Left ventricle myocardium superior (tissue), 1 donor: Measurements from ENCODE around the gene SLC1A3. TPM values are rescaled to one million over a fixed set of nuclear protein-coding genes. Genes with fewer than 3 reads are reported as not detected.
A peak's percentile ranks its signal among the peaks of the same experiment; 100 is the strongest.

ENCODE experiments used
- ATAC-seq: fragments of 200-7000 bp; cut with Tn5 transposase; one replicate; pipeline ENCODE4 v1.9.1; 2020; ENCODE audit warnings: mild to moderate bottlenecking, moderate library complexity
- DNase-seq: peaks from one replicate; pipeline ENCODE4 v3.0.0-alpha.2; 2020
- intact Hi-C: fragments of 100-400 bp; cut with micrococcal nuclease; formaldehyde crosslinking; loops from one replicate; pipeline ENCODE4 v1.11.0; 2022
- total RNA-seq: library from RNA; stranded (reverse); fragmentation: NEBNext Ultra II Directional; extraction: Animal tissue kit (Norgen Biotek cat#: 25700); gene quantifications from one replicate; pipeline ENCODE4 v1.2.1, GENCODE V29; 2021
- donor health status: DM: no; HTN: yes; CAD: no; lungs with severe emphysema.

SLC1A3 gene
- total RNA-seq, 1 donor from 2014 or later, result 105 TPM

- ATAC-seq, result no peak
- intact Hi-C loops, result no loop called here
- no peak for DNase-seq
These were observed 9.7 kb upstream of the SLC1A3 start for GRCh38 chr5:36596756-36597155.

GRCh38 chr5:36598045-36598444 is 8.4 kb upstream of the SLC1A3 start:
- intact Hi-C loops, result no loop called here
- ATAC-seq (no peak), DNase-seq (no peak)

DNA sequence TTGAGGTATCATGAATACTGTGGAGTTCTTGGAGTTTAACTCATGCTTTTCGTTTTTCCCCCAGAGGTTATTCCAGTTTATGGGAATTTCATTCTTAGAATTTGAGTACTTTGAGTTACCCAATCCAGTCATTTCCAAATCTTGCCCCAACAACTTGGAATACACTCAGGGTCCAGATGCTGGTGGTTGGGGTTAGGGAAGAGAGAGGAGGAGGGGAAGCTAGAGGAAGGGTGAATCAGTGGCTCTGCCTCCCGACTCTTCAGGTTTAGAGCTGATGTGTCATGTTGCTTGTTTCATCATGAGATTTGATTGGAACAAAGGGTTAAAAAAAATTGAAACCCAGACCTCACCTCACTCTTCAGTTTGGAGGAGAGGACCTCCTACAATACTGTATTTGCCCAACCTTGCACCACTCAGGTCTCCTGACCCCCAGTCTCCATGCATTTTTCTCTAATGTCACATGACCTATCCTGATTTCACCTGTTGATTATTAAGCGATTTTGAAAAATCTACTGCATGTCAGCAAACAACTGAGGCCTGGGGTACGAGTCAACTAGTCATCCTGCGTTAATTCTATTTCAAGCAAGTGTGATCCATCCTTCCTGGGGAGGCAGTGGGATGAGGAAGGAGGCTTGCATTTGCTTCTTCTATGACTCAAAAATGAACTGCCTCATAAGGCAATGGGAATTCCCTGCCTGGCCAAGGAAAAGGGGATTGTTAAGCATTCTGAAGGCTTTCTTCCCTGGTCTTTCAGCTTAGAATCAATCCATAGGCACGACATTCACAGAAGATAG is 6.2 kb upstream of the SLC1A3 start:
- intact Hi-C loops, result loop anchor here (10.0 kb wide), 1 partner anchor 95 kb away; no protein-coding TSS in a partner anchor
- ATAC-seq (no peak), DNase-seq (no peak)

DNA sequence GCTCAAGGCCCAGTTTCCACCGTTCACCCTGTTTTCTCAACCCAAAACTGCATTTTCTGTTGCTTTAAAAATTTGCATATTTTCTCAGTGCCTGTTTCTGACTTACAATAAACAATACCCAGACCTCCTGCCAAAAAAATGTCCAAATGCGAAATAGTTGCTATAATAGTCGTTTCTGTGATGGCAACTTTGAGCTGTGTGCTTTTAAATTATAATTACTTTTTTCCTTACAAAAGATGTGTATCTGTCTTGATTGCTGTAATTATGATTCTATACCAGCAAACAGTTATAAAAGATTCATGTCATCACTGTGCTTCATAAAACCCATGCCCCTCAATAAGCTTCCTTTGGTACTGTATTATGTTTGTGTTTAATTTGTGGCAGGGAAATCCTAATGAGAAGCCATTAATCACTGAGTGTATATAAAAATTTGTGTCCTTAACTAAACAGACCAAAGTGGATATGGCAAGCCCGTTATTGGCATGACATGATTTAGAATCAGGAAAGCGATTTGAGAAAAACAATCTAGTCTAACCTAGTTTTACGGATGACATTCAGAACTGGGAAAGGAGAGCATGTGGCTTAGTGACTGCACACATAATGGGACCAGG is 5.4 kb upstream of the SLC1A3 start:
- ATAC-seq (no peak), DNase-seq (no peak)
- intact Hi-C loops, result loop anchor here (10.0 kb wide), 1 partner anchor 94 kb away; no protein-coding TSS in a partner anchor

GRCh38 chr5:36602704-36603321 is 3.6 kb upstream of the SLC1A3 start:
- ATAC-seq, result peak; percentile 11
- intact Hi-C loops, result loop anchor here (10.0 kb wide), 1 partner anchor 92 kb away; no protein-coding TSS in a partner anchor
- DNase-seq, result peak; percentile 66

- ATAC-seq, result no peak
- intact Hi-C loops, result loop anchor here (5.0 to 10.0 kb wide), 2 partner anchors 90 to 188 kb away; no protein-coding TSS in a partner anchor
- DNase-seq, result no peak
These were observed 1.2 kb upstream of the SLC1A3 start for GRCh38 chr5:36605241-36605640.

- intact Hi-C loops, result loop anchor here (5.0 to 10.0 kb wide), 2 partner anchors 89 to 189 kb away; no protein-coding TSS in a partner anchor
- DNase-seq (no peak), ATAC-seq (peak; percentile 2)
These were observed 374 bp upstream of the SLC1A3 start for GRCh38 chr5:36606036-36606427.

DNA sequence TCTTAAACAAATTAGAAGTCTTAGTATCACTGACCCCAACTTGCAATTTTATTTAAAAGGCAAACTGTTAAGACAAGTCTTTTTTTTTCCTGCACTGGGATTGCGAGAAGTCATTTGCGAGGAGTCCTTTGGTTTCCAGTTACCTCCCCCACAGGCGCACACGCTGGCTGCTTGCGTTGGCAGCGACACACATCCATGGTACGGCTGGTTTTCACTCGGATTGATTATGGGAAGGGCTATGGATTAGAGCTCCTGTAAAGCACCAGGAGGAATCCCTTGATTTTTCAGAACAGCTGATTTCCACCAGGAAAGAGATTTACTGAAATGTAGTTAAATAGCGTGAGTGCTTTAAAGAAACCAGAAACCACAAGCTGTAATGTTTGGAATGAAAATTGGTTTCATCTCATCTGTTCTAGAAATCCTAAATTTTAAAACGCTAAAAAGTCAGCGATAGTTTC is 737 bp downstream of the SLC1A3 start:
- intact Hi-C loops, result loop anchor here (5.0 to 10.0 kb wide), 2 partner anchors 88 to 190 kb away; no protein-coding TSS in a partner anchor
- peak; percentile 77 for ATAC-seq
- DNase-seq, result peak; percentile 64

DNA sequence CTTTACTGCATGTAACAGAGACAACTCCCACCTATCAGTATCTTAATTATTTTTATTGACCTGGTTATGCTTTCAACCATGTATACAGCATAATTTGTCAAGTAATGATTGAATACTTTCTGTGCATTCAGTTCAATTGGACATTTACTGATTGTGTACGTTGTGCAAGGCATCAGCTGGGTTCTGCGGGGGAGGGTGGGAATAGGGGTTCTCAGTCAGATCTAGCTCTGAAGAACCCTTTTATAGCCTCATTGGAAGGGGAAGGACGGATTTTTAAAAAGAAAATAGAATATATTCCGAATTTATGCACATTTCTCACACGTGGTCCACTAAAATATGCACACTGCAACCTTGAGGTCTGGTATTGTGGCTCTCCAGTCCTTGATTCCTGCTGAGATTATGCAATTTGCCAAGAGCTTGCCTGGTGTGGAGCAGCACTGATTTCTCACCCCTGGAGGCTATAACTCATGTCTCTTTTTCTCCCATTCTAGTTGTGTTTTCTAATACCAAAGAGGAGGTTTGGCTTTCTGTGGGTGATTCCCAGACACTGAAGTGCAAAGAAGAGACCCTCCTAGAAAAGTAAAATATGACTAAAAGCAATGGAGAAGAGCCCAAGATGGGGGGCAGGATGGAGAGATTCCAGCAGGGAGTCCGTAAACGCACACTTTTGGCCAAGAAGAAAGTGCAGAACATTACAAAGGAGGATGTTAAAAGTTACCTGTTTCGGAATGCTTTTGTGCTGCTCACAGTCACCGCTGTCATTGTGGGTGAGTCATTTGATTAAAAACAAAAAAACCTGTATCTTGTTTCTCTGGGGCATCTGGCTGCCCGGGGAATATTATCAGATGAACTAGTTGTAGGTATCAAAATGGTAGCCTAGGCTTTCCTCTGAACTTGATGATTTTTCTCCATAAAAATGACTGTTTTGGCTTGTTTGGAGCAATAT is 1.7 kb downstream of the SLC1A3 start:
- intact Hi-C loops, result loop anchor here (5.0 to 10.0 kb wide), 2 partner anchors 87 to 191 kb away; no protein-coding TSS in a partner anchor
- DNase-seq, result no peak
- peak; percentile 14 for ATAC-seq

GRCh38 chr5:36610621-36611020 is 4.2 kb downstream of the SLC1A3 start:
- no peak for ATAC-seq
- intact Hi-C loops, result no loop called here
- no peak for DNase-seq

GRCh38 chr5:36611520-36612274 is 5.3 kb downstream of the SLC1A3 start:
- intact Hi-C loops, result no loop called here
- DNase-seq, result no peak
- ATAC-seq, result peak; percentile 54

DNA sequence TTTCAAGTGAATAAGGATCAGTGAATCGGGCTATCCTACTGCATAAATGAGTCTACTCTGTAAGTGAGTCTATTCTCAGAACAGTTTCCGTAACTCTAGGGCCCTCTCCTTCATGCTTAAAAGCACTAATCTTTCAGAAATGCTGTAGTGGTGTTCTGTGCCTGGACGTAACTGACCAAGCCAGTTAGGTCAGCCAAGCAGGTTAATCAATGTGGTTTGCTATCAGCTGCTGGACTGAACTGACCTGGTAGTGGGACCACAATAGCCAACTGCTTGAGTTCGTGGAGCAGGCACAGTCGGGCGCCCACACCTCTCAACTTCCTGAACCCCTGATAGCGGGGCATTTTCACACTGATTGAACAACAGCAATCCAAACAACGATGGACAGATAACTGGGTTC is 6.8 kb downstream of the SLC1A3 start:
- intact Hi-C loops, result no loop called here
- DNase-seq, result no peak
- ATAC-seq, result no peak

DNA sequence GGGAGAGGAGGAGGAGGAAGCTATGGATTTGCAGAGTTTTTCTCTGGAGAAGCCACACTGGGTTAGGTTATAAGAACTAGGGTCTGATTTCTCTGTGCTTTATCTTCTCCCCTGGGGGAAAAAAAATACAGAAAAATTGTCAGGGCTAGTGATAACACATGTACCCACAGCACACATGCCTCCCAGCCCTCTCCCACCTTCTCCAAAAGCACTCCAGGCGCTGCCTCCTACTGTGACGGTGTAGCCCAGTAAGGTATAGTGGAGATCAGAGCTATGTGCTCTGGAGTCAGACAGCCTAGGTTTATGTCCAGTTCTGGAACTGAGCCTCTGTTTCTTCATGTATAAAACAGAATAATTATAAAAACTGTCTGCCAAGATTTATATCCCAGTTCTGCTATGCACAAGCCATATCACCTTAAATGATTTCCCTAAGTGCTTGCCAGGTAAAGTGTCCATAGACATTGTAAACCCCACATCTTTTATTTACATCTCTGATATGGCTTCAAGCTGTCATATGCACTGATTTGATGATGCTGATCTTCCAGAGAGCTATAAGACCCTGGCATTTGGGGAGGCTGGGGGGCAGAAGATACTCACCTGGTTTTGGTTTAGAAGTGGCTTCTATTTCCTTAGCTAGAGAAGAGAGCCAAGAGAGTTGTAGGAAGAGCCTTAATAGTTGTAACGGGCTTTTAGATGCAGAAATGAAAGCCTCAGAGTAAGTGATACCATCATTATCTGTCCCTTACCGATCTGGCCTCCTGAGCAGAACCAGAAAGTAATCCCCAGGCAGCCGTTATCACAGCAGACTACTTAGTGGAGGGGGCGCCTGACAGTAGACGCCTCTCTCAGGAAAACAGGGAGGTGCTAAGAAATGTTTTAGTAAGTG is 7.6 kb downstream of the SLC1A3 start:
- DNase-seq (no peak), ATAC-seq (peak; percentile 17)
- intact Hi-C loops, result no loop called here

- intact Hi-C loops, result no loop called here
- ATAC-seq (peak; percentile 50), DNase-seq (no peak)
These were observed 8.4 kb downstream of the SLC1A3 start for GRCh38 chr5:36614657-36615308.

GRCh38 chr5:36619012-36619635 is 12.7 kb downstream of the SLC1A3 start:
- DNase-seq (no peak), ATAC-seq (no peak)
- intact Hi-C loops, result no loop called here

- intact Hi-C loops, result no loop called here
- no peak for DNase-seq
These were observed 15.6 kb downstream of the SLC1A3 start for GRCh38 chr5:36621985-36622384.

More at GRCh38 chr5:36621985-36622384, 15.6 kb downstream of the SLC1A3 start:
- ATAC-seq, result no peak
